KOPT-K1 (cell line): Measurements from ENCODE around the gene KIDINS220.
"Not testable (repeated sequence)": the region's sequence is repeated elsewhere in the genome, so short reads cannot be mapped to it uniquely, and the experiment has no call there.

Experiments
- H3K27ac ChIP-seq: fragments of 200-600 bp; sonication (generic); 2 replicates; pipeline ENCODE4 v1.5.1; 2016; ENCODE audit warnings: antibody characterized with exemption, mild to moderate bottlenecking, low read depth, low read length; ENCODE audit not compliant: poor library complexity, severe bottlenecking
- H3K36me3 ChIP-seq: fragments of 200-600 bp; sonication (generic); 2 replicates; pipeline ENCODE4 v1.5.1; 2017; ENCODE audit warnings: antibody characterized with exemption, mild to moderate bottlenecking, low read length, moderate library complexity; ENCODE audit not compliant: insufficient read depth
- H3K9me3 ChIP-seq: fragments of 200-600 bp; sonication (generic); 2 replicates; pipeline ENCODE4 v1.5.1; 2017; ENCODE audit warnings: antibody characterized with exemption, low read length, mild to moderate bottlenecking; ENCODE audit not compliant: insufficient read depth, poor library complexity, severe bottlenecking

The KIDINS220 gene

DNA sequence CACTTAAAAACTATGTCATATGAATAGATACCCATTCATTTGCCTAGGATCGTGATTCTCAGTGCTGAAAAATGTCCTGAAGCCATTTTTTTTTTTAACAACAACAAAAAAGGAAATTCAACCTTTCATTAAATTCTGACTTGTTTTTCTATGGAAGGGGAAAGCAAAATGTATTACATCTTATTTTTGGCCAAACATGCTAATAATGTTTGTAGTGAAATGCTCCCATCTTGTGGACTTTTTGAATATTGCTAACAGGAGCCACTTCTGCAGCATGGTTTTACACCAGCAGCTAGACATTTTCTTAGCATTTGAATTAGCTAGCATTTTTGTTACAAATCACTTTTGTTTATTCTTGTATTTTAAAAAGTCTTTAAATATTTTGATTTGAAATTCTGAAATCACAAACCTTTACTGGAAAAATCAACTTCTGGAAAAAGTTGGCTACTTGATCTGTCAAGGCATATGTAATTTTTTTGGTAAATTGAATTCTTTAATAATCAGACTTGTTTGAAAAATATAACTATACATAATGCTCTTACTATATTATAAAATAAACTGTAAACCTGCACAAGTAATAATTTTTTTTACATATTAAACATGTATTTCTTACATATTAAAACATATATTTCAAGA lies 75.8 kb downstream of the KIDINS220 start:
- H3K27ac ChIP-seq = no peak overlapping the region
- peaks cover 32% of the 10 kb centered on the region for H3K36me3 ChIP-seq
- H3K9me3 ChIP-seq = peaks cover 2% of the 10 kb centered on the region

DNA sequence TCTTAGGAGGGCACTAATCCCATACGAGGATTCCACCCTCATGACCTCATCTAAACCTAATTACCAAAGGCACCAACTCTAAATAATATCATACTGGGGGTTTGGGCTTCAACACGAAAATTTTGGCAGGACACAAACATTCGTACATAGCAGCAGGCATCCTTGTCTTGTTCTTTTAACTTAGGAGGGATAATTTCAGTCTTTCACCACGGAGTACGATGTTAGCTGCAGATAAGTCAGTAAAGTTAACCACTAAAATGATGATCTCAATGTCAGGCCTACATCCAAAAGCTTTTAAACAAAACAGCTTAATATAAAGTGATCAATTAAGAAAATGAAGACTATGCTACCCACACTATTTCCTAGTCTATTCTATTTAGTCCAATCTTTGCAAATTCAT lies 80.7 kb downstream of the KIDINS220 start:
- Histone ChIP-seq H3K9me3 (peaks cover 9% of the 10 kb centered on the region), H3K27ac (no peak overlapping the region), H3K36me3 (peaks cover 27% of the 10 kb centered on the region)

DNA sequence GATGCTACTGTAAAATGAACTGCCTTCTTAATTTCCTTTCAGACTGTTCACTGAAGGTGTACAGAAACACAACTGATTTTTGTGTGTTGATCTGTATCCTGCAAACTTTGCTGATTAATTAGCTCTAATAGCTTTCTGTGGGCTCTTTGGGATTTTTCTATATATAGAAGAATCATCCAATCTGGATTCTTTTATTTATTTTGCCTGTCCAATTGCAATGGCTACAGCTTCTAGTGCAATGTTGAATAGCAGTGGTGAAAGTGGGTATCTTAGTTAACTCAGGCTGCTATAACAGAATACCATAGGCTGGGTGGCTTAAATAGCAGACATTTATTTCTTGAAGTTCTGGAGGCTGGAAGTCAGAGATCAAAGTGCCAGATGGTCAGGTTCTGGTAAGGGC lies 81.2 kb downstream of the KIDINS220 start:
- H3K27ac ChIP-seq = no peak overlapping the region
- peaks cover 27% of the 10 kb centered on the region for H3K36me3 ChIP-seq

DNA sequence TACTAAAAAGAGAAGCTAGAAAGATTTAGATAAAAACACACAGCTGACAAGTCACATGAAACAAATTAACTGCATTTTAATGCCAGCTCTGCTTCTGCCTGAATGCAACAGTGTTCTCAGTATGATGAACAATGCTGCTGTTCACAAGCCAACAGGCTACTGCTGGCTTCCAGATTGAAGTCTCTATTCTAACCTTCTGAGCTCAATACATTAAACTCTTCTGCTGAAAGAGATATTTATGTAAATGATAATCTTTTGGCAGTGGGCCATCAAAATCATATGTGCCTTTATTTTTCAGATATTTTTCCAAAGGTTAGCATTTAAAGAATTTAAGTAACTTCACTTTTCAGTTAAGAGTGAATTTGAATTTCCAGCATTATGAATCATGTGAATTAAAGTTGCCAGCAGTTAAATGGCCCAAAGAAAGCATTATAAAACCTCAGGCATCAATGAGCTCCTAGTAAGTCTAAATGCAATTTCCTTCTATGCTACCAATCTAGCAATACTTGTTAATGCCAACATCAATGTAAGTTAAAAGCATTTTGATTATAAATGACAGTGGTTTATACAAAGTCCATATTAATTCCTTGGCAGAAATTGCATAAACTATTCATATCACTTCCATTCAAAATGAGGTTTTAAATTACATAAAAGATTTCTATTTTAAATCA lies 83.2 kb downstream of the KIDINS220 start:
- peaks cover 9% of the 10 kb centered on the region for H3K9me3 ChIP-seq
- peaks cover 38% of the 10 kb centered on the region for H3K36me3 ChIP-seq
- no peak overlapping the region for H3K27ac ChIP-seq

More for the DNA sequence above, 81.2 kb downstream of the KIDINS220 start:
- H3K9me3 ChIP-seq = peaks cover 9% of the 10 kb centered on the region

DNA sequence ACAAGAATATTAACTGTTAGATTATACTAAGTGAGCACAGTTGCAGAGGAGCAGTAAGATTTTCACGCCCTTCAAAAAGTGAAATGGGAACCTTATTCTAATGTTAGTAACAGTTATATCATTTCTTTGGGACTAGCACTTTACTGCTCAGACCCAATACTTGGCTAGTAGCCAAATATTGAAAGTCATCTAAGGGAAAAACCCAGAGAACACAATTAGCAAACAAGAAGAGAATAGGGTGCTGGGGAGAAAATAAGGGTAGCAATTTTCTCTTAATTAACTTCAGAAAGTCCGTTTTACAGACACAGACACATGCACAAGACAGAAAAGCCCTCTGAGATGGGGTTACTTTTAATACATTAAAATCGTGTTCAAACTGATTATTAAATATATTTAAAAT lies 83.8 kb downstream of the KIDINS220 start:
- no peak overlapping the region for H3K27ac ChIP-seq
- peaks cover 38% of the 10 kb centered on the region for H3K36me3 ChIP-seq
- peaks cover 9% of the 10 kb centered on the region for H3K9me3 ChIP-seq

DNA sequence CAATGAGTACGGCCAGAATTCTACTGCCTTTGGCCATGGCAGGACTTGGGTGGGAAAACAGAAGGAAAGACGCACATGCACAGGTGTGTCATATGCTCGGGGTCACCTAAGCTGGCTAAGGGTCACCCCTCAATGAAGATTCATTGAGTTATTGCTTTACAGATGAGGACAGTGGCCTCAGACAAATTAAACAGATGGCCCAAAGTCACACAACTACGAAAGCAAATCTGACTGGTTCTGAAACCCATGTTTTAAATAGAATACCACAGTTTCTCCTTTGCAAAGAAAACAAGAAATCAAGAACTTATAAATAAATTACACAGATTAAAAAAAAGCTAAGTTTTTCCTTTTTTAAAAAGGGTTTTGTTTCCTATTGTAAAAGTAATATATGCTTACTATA lies 85.0 kb downstream of the KIDINS220 start:
- H3K27ac ChIP-seq = no peak overlapping the region
- H3K9me3 ChIP-seq = peaks cover 9% of the 10 kb centered on the region
- peaks cover 33% of the 10 kb centered on the region for H3K36me3 ChIP-seq

DNA sequence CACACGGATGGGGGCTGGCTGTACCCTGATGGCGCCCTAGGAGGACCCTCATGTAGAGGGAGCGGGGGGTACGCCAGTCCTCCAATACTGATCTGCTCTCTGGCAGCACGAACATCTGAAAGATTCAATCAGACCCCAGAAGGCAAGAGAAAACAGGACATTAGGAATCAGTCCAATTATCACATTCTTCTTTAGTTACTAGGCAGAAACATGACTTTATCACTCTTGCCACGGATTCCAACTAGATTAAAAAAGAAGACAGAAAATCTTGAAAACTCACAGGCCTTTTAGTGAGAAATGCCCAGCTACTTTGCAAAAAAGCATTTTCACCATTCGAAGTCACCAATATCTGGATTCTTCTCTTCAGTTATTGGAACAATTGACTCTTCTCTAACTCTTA lies 87.2 kb downstream of the KIDINS220 start:
- Histone ChIP-seq H3K36me3 (peaks cover 22% of the 10 kb centered on the region), H3K9me3 (no peaks in the 10 kb centered on the region), H3K27ac (no peak overlapping the region)

DNA sequence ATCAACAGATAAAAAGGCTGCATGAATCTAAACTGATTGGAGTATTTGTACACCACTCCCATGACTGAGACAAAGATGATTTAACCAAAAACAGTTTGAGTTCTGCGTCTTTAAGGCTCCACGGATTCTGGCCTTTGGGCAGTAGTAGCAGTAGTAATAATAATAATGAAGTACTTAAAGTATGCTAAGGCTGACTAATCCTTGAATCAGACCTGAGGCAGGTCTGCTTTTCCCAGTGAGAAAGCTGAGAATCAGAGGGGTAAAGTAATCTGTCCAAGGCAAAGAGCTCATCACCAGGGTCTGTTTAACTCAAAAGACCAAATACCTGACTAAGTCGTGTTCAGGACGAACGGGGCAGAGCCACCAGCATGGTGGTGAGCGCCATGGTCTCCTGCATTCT lies 94.2 kb downstream of the KIDINS220 start:
- H3K27ac ChIP-seq = no peak overlapping the region
- H3K36me3 ChIP-seq = peaks cover 33% of the 10 kb centered on the region
- H3K9me3 ChIP-seq = no peaks in the 10 kb centered on the region

DNA sequence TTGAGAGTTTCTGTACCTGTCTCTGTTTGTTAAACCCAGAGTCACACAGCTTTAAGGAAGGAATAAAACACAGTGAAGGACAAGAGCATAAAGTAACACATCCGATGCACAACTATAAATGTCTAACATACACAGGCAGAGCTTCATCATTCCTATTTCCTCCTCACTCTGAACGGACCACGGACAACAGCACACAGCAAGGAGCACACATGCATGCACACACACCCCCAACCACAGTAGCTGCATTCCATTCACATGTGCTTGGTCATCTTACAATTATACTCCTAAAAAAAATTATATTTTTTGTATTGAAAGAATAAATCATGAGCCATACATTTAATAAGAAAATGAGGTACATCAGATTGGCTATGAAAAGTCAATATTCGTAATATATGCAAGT lies 97.3 kb downstream of the KIDINS220 start:
- Histone ChIP-seq H3K36me3 (peaks cover 25% of the 10 kb centered on the region), H3K9me3 (no peaks in the 10 kb centered on the region), H3K27ac (no peak overlapping the region)

DNA sequence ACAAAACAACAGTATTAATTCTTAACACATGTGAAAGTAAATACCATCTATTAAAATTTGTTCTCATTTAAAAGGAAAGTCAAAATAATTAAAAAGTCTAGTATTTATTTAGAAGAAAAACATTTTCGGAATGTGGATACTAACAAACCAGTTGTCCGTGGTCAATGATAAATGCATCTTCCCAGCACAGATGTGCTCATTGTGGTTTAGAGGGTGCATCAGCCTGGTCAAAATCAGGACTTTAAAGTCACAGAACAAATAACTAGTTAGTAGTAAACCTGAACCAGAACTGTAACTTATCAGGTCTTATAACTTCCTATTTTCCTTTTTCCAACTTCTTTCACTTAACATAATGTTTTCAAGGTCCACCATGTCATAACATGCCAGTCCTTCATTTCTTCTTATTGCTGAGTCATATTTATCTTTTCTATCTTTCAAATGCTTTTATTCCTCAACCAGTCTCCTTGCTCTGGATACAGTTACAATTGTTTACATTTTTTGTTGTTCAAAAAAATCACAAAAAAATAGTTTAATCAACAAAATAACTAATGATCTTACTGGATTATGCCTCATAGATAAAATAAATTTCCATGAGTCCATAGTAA lies 99.7 kb downstream of the KIDINS220 start:
- peaks cover 38% of the 10 kb centered on the region for H3K36me3 ChIP-seq
- no peaks in the 10 kb centered on the region for H3K9me3 ChIP-seq

DNA sequence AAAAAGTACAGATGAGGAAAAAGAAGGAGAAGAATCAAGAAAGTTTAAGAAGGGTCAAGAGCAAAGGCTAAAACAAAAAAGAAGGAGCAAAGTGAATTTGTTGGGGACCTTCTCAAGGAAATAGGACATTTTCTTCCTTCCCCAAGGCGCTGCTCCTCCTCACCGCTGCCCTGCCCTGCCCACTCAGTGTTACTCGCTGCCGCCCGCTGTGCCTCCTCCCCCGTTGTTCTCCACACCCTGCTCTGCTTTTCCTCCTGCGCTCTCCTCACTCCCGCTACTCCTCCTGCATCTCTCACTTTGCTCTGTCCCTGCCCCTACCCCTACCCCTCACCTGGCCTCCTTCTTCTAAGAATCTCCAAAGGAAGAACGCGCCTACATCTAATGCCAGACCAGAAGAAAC lies 104.8 kb downstream of the KIDINS220 start:
- Histone ChIP-seq H3K36me3 (peaks cover 69% of the 10 kb centered on the region), H3K27ac (no peak overlapping the region), H3K9me3 (no peaks in the 10 kb centered on the region)

More for the DNA sequence above, 99.7 kb downstream of the KIDINS220 start:
- no peak overlapping the region for H3K27ac ChIP-seq

DNA sequence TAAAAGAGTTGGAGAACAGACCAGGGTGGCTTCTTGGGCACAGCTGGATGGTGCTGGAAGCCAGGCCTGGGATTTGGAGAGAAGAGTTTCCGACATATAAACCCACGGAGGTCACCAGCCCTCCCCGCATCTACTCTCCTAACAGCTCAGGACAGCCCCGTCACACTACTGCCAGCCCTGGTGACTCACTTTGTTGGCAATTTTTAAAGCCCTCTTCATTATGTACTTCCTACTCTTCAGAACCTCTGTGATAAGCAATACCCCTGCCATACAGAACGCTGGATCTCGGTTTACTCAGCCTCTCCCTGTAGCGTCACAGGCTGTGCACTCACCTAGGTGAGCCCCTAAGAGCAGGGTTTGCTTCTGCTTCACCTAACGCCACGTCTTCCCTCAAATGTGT lies 107.5 kb downstream of the KIDINS220 start:
- Histone ChIP-seq H3K9me3 (no peaks in the 10 kb centered on the region), H3K27ac (no peak overlapping the region), H3K36me3 (peaks cover 67% of the 10 kb centered on the region)

DNA sequence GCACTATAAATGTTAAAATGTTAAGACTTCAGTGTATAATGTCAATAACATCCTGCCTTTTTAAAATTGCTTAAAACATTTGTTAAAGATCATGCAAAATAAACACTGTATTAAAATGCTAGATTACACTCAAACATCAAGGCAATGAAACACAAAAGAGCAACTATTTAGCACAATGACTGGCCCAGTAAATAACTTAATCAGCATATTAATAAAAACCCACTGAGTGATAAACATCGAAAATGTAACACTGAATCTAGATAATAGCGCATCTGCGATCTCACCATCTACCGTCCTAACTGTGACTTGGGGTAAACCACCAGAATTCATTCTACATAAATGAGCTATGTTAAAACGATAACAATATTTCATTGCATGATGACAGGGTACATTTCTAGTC lies 108.3 kb downstream of the KIDINS220 start:
- peaks cover 58% of the 10 kb centered on the region for H3K36me3 ChIP-seq
- H3K9me3 ChIP-seq, H3K27ac ChIP-seq: not testable (repeated sequence)

DNA sequence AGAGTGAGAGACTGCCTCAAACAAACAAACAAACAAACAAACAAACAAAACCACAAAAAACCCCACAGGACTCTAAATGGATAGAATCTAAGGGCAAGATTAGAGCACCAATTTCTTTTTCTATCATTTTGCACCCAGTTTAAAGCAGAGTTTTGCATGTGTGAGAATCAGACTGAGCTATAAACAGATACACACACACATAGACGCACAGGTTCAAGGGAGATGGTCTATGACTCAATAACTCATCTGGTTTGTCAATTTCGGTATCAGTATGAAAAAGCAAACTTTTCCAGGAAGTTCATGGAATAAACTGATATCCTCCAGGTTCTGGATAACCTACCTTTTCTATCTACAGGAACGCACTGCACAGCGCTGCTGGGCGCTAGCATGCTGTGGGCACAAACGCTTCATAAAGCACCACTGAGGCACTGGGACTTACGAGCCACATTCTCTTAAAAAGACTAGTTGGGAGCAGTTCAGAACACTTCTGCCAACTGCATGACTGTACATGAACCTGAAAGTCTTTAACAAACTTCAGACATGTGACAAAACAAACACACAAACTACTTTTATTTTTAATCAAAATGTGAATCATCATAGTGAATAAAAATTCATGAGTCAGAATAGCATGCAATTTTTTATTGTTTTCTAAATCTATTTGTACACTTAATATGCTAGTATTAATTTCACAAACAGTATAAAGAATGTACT lies 109.0 kb downstream of the KIDINS220 start:
- Histone ChIP-seq H3K9me3 (no peaks in the 10 kb centered on the region), H3K27ac (no peak overlapping the region), H3K36me3 (peaks cover 52% of the 10 kb centered on the region)

DNA sequence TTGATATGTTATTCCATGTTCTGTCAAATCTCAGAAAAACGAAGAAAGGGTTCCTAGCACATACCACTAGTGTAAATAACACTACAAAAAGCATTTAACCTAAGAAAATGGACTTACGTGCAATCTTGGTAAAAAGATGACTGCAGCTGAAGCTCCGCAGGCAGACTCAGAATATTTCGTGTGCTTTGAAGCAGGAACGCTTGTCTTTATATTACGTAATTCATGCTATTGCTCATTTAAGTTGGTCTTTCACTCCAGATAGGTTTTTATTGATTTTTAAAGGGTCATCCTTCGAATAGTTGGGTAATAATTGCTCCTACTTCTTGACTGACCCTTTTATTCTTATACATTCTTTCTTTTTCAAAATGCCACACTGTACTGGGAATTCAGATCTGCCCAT lies 111.6 kb downstream of the KIDINS220 start:
- Histone ChIP-seq H3K9me3 (no peaks in the 10 kb centered on the region), H3K27ac (no peak overlapping the region), H3K36me3 (peaks cover 28% of the 10 kb centered on the region)
